GM21723 (cell line): ENCODE results near the gene LCE1B.

Experiments used
- ATAC-seq: cut with Tn5 transposase; IDR thresholded peaks from one replicate; pipeline ENCODE4 v1.9.1; 2021; ENCODE audit warnings: mild to moderate bottlenecking, moderate library complexity; ENCODE audit not compliant: unreplicated experiment

Gene LCE1B

GRCh38 chr1:152811671-152812070, at the start of gene LCE1B:
LCE1B (plus strand) TSS chr1:152811971; CDS start chr1:152812447, 476 bp downstream.
- no peak for ATAC-seq

GRCh38 chr1:152768847-152769533, 42.8 kb upstream of the LCE1B start:
- ATAC-seq, result no peak

GRCh38 chr1:152770411-152770810, 41.4 kb upstream of the LCE1B start:
- no peak for ATAC-seq

GRCh38 chr1:152774875-152775274, 36.9 kb upstream of the LCE1B start, which contains the start of gene LCE1F:
LCE1F (plus strand) TSS chr1:152775140; CDS start chr1:152776372, 1,232 bp downstream.
- no peak for ATAC-seq

GRCh38 chr1:152776361-152776760, 35.4 kb upstream of the LCE1B start:
- no peak for ATAC-seq

- ATAC-seq, result no peak
Observed at GRCh38 chr1:152777510-152778137, 34.1 kb upstream of the LCE1B start.

GRCh38 chr1:152783095-152783494, 28.7 kb upstream of the LCE1B start:
- ATAC-seq, result no peak

GRCh38 chr1:152786077-152786476, 25.7 kb upstream of the LCE1B start, which contains the start of gene LCE1E:
LCE1E (plus strand) TSS chr1:152786257; CDS start chr1:152787300, 1,043 bp downstream.
- no peak for ATAC-seq

GRCh38 chr1:152795686-152796085, 16.1 kb upstream of the LCE1B start:
- ATAC-seq, result no peak

GRCh38 chr1:152796421-152796820, 15.3 kb upstream of the LCE1B start, which contains the start of gene LCE1D:
LCE1D (plus strand) TSS chr1:152796721; CDS start chr1:152797795, 1,074 bp downstream.
- ATAC-seq, result no peak

- ATAC-seq, result no peak
Observed at GRCh38 chr1:152801333-152801732, 10.4 kb upstream of the LCE1B start.

- no peak for ATAC-seq
Observed at GRCh38 chr1:152806576-152806975, 5.2 kb upstream of the LCE1B start, which contains the start of gene LCE1C. LCE1C (minus strand) TSS chr1:152806651; CDS start chr1:152805478, 1,173 bp downstream.

GRCh38 chr1:152811050-152811449, 721 bp upstream of the LCE1B start:
- ATAC-seq, result no peak

GRCh38 chr1:152817309-152817708, 5.5 kb downstream of the LCE1B start:
- ATAC-seq, result no peak

- ATAC-seq, result no peak
Observed at GRCh38 chr1:152823294-152823693, 11.5 kb downstream of the LCE1B start.

- ATAC-seq, result no peak
Observed at GRCh38 chr1:152824964-152825363, 13.2 kb downstream of the LCE1B start.

GRCh38 chr1:152827173-152827572, 15.4 kb downstream of the LCE1B start, which contains the start of gene LCE1A:
LCE1A (plus strand) TSS chr1:152827473; CDS start chr1:152827473, 0 bp downstream.
- no peak for ATAC-seq

- no peak for ATAC-seq
Observed at GRCh38 chr1:152836870-152837269, 25.1 kb downstream of the LCE1B start.

GRCh38 chr1:152842556-152842955, 30.8 kb downstream of the LCE1B start, which contains the start of gene LCE6A:
LCE6A (plus strand) TSS chr1:152842856; CDS start chr1:152843521, 665 bp downstream.
- no peak for ATAC-seq

GRCh38 chr1:152855661-152856060, 43.9 kb downstream of the LCE1B start:
- ATAC-seq, result no peak

GRCh38 chr1:152858062-152858461, 46.3 kb downstream of the LCE1B start:
- no peak for ATAC-seq

GRCh38 chr1:152859696-152860095, 47.9 kb downstream of the LCE1B start, which contains the start of gene LCE7A:
LCE7A (plus strand) TSS chr1:152859996; CDS start chr1:152860698, 702 bp downstream.
- ATAC-seq, result no peak
